Activated T-helper 2 cell treated with anti-CD3 and anti-CD28 coated beads, Interferon-gamma antibody, Interleukin-2, Interleukin-4, amounts not matched to agents 10 μg/mL and 5 μg/mL and 100 μg/mL, durations not matched to agents 14 hours and 24 hours and 36 hours (primary cell): ENCODE data around the gene ZNF747. TPM values are rescaled to one million over a fixed set of nuclear protein-coding genes. Genes with fewer than 3 reads are reported as not detected.

Source experiments
- DNase-seq: peaks from one replicate; pipeline ENCODE4 v3.0.0; 2021; ENCODE audit warnings: low spot score
- H3K27ac Mint-ChIP-seq: one replicate; pipeline ENCODE4 v1.8.0; 2021; ENCODE audit warnings: mixed read lengths
- H3K27me3 Mint-ChIP-seq: one replicate; pipeline ENCODE4 v1.8.0; 2021; ENCODE audit warnings: low read depth, mixed read lengths
- H3K36me3 Mint-ChIP-seq: one replicate; pipeline ENCODE4 v1.8.0; 2021; ENCODE audit warnings: low read depth, mixed read lengths
- H3K4me1 Mint-ChIP-seq: one replicate; pipeline ENCODE4 v1.8.0; 2021; ENCODE audit warnings: low read depth, mixed read lengths
- H3K4me3 Mint-ChIP-seq: one replicate; pipeline ENCODE4 v1.8.0; 2021; ENCODE audit warnings: low read depth, mild to moderate bottlenecking, moderate library complexity, mixed read lengths
- H3K9me3 Mint-ChIP-seq: one replicate; pipeline ENCODE4 v1.8.0; 2021; ENCODE audit warnings: mixed read lengths
- intact Hi-C: fragments of 100-400 bp; cut with micrococcal nuclease; formaldehyde crosslinking; loops from one replicate; pipeline ENCODE4 v1.15.1; 2023
- total RNA-seq: library from RNA; stranded (reverse); gene quantifications from 2 replicates; pipeline ENCODE4 v1.2.3, GENCODE V29; 2022

ZNF747 gene
- total RNA-seq, 1 donor from 2014 or later = 11.8 TPM

- Mint-ChIP-seq H3K36me3 (peaks cover 92% of the 10 kb centered on the region), H3K9me3 (no peaks in the 10 kb centered on the region), H3K27ac (peak overlapping the region; percentile 65), H3K4me3 (no peak overlapping the region), H3K4me1 (peaks cover 41% of the 10 kb centered on the region), H3K27me3 (no peaks in the 10 kb centered on the region)
- DNase-seq = no peak
- intact Hi-C loops = loop anchor here (5.0 kb wide), 1 partner anchor 39 kb away; the partner anchor contains the start of gene SEPHS2
Measured at GRCh38 chr16:30485818-30486436, 48.7 kb downstream of the ZNF747 start.

GRCh38 chr16:30484887-30485286, 49.8 kb downstream of the ZNF747 start:
- no peak for DNase-seq
- H3K4me3 Mint-ChIP-seq = no peak overlapping the region
- H3K27me3 Mint-ChIP-seq = no peaks in the 10 kb centered on the region
- H3K9me3 Mint-ChIP-seq = no peaks in the 10 kb centered on the region
- intact Hi-C loops = loop anchor here (5.0 kb wide), 1 partner anchor 38 kb away; the partner anchor contains the start of gene SEPHS2
- H3K4me1 Mint-ChIP-seq = peaks cover 44% of the 10 kb centered on the region
- peak overlapping the region; percentile 49 for H3K27ac Mint-ChIP-seq
- H3K36me3 Mint-ChIP-seq = peaks cover 92% of the 10 kb centered on the region

- Mint-ChIP-seq H3K4me1 (peaks cover 43% of the 10 kb centered on the region), H3K36me3 (peaks cover 90% of the 10 kb centered on the region), H3K27me3 (no peaks in the 10 kb centered on the region), H3K4me3 (no peak overlapping the region), H3K27ac (peak overlapping the region; percentile 30), H3K9me3 (no peaks in the 10 kb centered on the region)
- intact Hi-C loops = no loop called here
- no peak for DNase-seq
Measured at GRCh38 chr16:30482366-30482765, 52.3 kb downstream of the ZNF747 start.

GRCh38 chr16:30481381-30481780, 53.3 kb downstream of the ZNF747 start:
- peaks cover 49% of the 10 kb centered on the region for H3K4me1 Mint-ChIP-seq
- H3K4me3 Mint-ChIP-seq = no peak overlapping the region
- intact Hi-C loops = no loop called here
- H3K36me3 Mint-ChIP-seq = peaks cover 92% of the 10 kb centered on the region
- DNase-seq = no peak
- H3K9me3 Mint-ChIP-seq = no peaks in the 10 kb centered on the region
- no peaks in the 10 kb centered on the region for H3K27me3 Mint-ChIP-seq
- H3K27ac Mint-ChIP-seq = peak overlapping the region; percentile 7

Other genes starting within 250 kb of the ZNF747 start
- 80.1 and 84.5 TPM in 2 replicates for gene CD2BP2, start 179.6 kb downstream of the ZNF747 start, total RNA-seq
- 63.4 and 64.4 TPM in 2 replicates for gene TBC1D10B, start 164.4 kb downstream of the ZNF747 start, total RNA-seq
- 3.4 and 4.3 TPM in 2 replicates for gene MYL11, start 160.1 kb downstream of the ZNF747 start, total RNA-seq
- 169 and 173 TPM in 2 replicates for gene SEPTIN1, start 152.3 kb downstream of the ZNF747 start, total RNA-seq
- gene ZNF48, start 139.4 kb downstream of the ZNF747 start, total RNA-seq = 13.4 TPM in 2 replicates
- gene ZNF771, start 127.3 kb downstream of the ZNF747 start, total RNA-seq = 8.3 and 9.3 TPM in 2 replicates
- gene DCTPP1, start 104.8 kb downstream of the ZNF747 start, total RNA-seq = 127 and 128 TPM in 2 replicates
- 82.9 and 84.1 TPM in 2 replicates for gene SEPHS2, start 89.0 kb downstream of the ZNF747 start, total RNA-seq
- 292 and 293 TPM in 2 replicates for gene ITGAL, start 62.1 kb downstream of the ZNF747 start, total RNA-seq
- 16.9 and 17.1 TPM in 2 replicates for gene ZNF768, start 8.3 kb downstream of the ZNF747 start, total RNA-seq
- 14.5 and 14.6 TPM in 2 replicates for gene ZNF764, start 23.5 kb upstream of the ZNF747 start, total RNA-seq
- 8.7 and 9.2 TPM in 2 replicates for gene ZNF688, start 36.9 kb upstream of the ZNF747 start, total RNA-seq
- gene ZNF785, start 50.8 kb upstream of the ZNF747 start, total RNA-seq = 18.9 and 22.2 TPM in 2 replicates
- 11.4 and 12.4 TPM in 2 replicates for gene ZNF689, start 75.5 kb upstream of the ZNF747 start, total RNA-seq
- gene PRR14, start 116.1 kb upstream of the ZNF747 start, total RNA-seq = 84.0 and 90.5 TPM in 2 replicates
- gene FBRS, start 123.6 kb upstream of the ZNF747 start, total RNA-seq = 107 TPM in 2 replicates
- 83.6 TPM in 2 replicates for gene SRCAP, start 164.3 kb upstream of the ZNF747 start, total RNA-seq
- 38.1 and 41.6 TPM in 2 replicates for gene PHKG2, start 213.6 kb upstream of the ZNF747 start, total RNA-seq
- 2.3 and 2.8 TPM in 2 replicates for gene CFAP119, start 227.2 kb upstream of the ZNF747 start, total RNA-seq
- gene RNF40, start 227.5 kb upstream of the ZNF747 start, total RNA-seq = 83.8 and 91.6 TPM in 2 replicates